PC-9 (cell line): ENCODE data around the gene ITGAV.

Experiments
- EZH2 ChIP-seq: fragments of 200-600 bp; sonication (generic); IDR thresholded peaks from 2 replicates; pipeline ENCODE4 v1.8.0; 2017; ENCODE audit warnings: antibody characterized with exemption, low read depth
- TF ChIP-seq, protein P1 (sequence below): fragments of 200-600 bp; sonication (generic); conservative IDR thresholded peaks from 2 replicates; pipeline ENCODE4 v1.6.1; 2017; ENCODE audit warnings: mixed run types, antibody characterized with exemption, mild to moderate bottlenecking, moderate library complexity

DNA sequence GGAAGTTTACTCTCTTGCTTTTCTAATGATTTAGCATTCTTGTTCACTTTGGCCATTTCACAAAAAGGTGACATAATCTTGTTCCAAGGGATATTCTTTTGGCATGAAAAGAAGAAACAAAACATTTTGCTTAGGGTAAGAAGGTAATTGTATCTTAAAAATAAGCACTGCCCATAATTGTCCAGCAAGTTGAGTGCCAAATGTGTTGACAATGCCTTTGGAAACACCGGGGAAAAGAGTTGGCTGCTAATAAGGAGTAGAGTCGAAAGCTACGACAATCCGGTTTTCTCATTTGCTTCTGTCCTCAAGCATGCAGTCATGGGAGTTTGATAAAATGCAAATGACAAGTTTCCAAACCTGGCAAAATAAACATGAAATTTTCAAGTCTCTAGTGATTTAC, 27.3 kb downstream of the ITGAV start:
- no peak for TF ChIP-seq EZH2
- TF ChIP-seq, protein P1, sequence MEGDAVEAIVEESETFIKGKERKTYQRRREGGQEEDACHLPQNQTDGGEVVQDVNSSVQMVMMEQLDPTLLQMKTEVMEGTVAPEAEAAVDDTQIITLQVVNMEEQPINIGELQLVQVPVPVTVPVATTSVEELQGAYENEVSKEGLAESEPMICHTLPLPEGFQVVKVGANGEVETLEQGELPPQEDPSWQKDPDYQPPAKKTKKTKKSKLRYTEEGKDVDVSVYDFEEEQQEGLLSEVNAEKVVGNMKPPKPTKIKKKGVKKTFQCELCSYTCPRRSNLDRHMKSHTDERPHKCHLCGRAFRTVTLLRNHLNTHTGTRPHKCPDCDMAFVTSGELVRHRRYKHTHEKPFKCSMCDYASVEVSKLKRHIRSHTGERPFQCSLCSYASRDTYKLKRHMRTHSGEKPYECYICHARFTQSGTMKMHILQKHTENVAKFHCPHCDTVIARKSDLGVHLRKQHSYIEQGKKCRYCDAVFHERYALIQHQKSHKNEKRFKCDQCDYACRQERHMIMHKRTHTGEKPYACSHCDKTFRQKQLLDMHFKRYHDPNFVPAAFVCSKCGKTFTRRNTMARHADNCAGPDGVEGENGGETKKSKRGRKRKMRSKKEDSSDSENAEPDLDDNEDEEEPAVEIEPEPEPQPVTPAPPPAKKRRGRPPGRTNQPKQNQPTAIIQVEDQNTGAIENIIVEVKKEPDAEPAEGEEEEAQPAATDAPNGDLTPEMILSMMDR = no peak
